ENCODE measurements around the gene GRIN2A. TPM values are rescaled to one million over a fixed set of nuclear protein-coding genes. Genes with fewer than 3 reads are reported as not detected.

Gene GRIN2A
- total RNA-seq = not detected in 2 replicates

GRCh38 chr16:10182222-10183053 lies at the start of gene GRIN2A:
GRIN2A (minus strand) TSS chr16:10182428; CDS start chr16:10180411, 2,017 bp downstream.
- no peaks in the 10 kb centered on the region for H3K36me3 ChIP-seq (ENCODE audit: control insufficient read depth, insufficient read depth, low read length)
- DNase-seq (ENCODE audit: low read depth) = no peak
- FAIRE-seq = no peak
- TF ChIP-seq CTCF (IDR thresholded peaks at IDR 0.05; ENCODE audit: insufficient read depth, low read length, severe bottlenecking) = no peak
- peaks cover 7% of the 10 kb centered on the region for H3K27me3 ChIP-seq (ENCODE audit: control insufficient read depth, insufficient read depth, low read length)
- no peak within 1 kb of the TSS for H3K4me3 ChIP-seq (ENCODE audit: low read depth, low read length)

- no peak for FAIRE-seq
- no peak for TF ChIP-seq CTCF (IDR thresholded peaks at IDR 0.05; ENCODE audit: insufficient read depth, low read length, severe bottlenecking)
Observed at GRCh38 chr16:10231563-10231962, 49.3 kb upstream of the GRIN2A start.

GRCh38 chr16:10228779-10229178 lies 46.6 kb upstream of the GRIN2A start:
- TF ChIP-seq CTCF (IDR thresholded peaks at IDR 0.05; ENCODE audit: insufficient read depth, low read length, severe bottlenecking) = no peak
- no peaks in the 10 kb centered on the region for H3K36me3 ChIP-seq (ENCODE audit: control insufficient read depth, insufficient read depth, low read length)
- FAIRE-seq (no peak), DNase-seq (ENCODE audit: low read depth) (no peak)
- H3K27me3 ChIP-seq (ENCODE audit: control insufficient read depth, insufficient read depth, low read length) = no peaks in the 10 kb centered on the region
- H3K4me3 ChIP-seq (ENCODE audit: low read depth, low read length) = no peak overlapping the region

More at GRCh38 chr16:10231563-10231962, 49.3 kb upstream of the GRIN2A start:
- H3K4me3 ChIP-seq (ENCODE audit: low read depth, low read length) = no peak overlapping the region
- H3K27me3 ChIP-seq (ENCODE audit: control insufficient read depth, insufficient read depth, low read length) = no peaks in the 10 kb centered on the region
- DNase-seq (ENCODE audit: low read depth) = no peak
- no peaks in the 10 kb centered on the region for H3K36me3 ChIP-seq (ENCODE audit: control insufficient read depth, insufficient read depth, low read length)

- FAIRE-seq = no peak
- no peaks in the 10 kb centered on the region for H3K27me3 ChIP-seq (ENCODE audit: control insufficient read depth, insufficient read depth, low read length)
- DNase-seq (ENCODE audit: low read depth) = no peak
- no peak overlapping the region for H3K4me3 ChIP-seq (ENCODE audit: low read depth, low read length)
- H3K36me3 ChIP-seq (ENCODE audit: control insufficient read depth, insufficient read depth, low read length) = no peaks in the 10 kb centered on the region
- no peak for TF ChIP-seq CTCF (IDR thresholded peaks at IDR 0.05; ENCODE audit: insufficient read depth, low read length, severe bottlenecking)
Observed at GRCh38 chr16:10226987-10227306, 44.7 kb upstream of the GRIN2A start.

GRCh38 chr16:10226141-10226986 lies 44.1 kb upstream of the GRIN2A start:
- no peaks in the 10 kb centered on the region for H3K27me3 ChIP-seq (ENCODE audit: control insufficient read depth, insufficient read depth, low read length)
- TF ChIP-seq CTCF (IDR thresholded peaks at IDR 0.05; ENCODE audit: insufficient read depth, low read length, severe bottlenecking) = no peak
- DNase-seq (ENCODE audit: low read depth) (no peak), FAIRE-seq (no peak)
- no peak overlapping the region for H3K4me3 ChIP-seq (ENCODE audit: low read depth, low read length)
- no peaks in the 10 kb centered on the region for H3K36me3 ChIP-seq (ENCODE audit: control insufficient read depth, insufficient read depth, low read length)

Data from bronchial epithelial cell (primary cell).